CD8-positive, alpha-beta memory T cell (primary cell): ENCODE data around the gene SLC25A29. TPM values are rescaled to one million over a fixed set of nuclear protein-coding genes. Genes with fewer than 3 reads are reported as not detected.
A peak's percentile ranks its signal among the peaks of the same experiment; 100 is the strongest.
"Not testable (repeated sequence)": the region's sequence is repeated elsewhere in the genome, so short reads cannot be mapped to it uniquely, and the experiment has no call there.

ENCODE experiments used
- CTCF ChIA-PET: fragments of 350-600 bp; sonication (Branson Sonifier 250); formaldehyde crosslinking; loops from one replicate; lab custom pipeline; 2021; ENCODE audit warnings: antibody characterized with exemption; lab: Charles Lee
- POLR2A ChIA-PET: fragments of 350-600 bp; sonication (Branson Sonifier 250); formaldehyde crosslinking; loops from one replicate; lab custom pipeline; 2021; ENCODE audit warnings: antibody characterized with exemption; lab: Charles Lee
- DNase-seq, 5 donors: peaks; one replicate each; pipeline versions ENCODE4 v3.0.0 to v3.0.0-alpha.2; 2020 to 2022; ENCODE audit warnings: mixed read lengths in 1 of 5
- H3K27ac ChIP-seq: one replicate; pipeline ENCODE4 v1.7.0; 2013; ENCODE audit warnings: low read depth, mild to moderate bottlenecking, low read length, moderate library complexity
- H3K27me3 ChIP-seq: 2 replicates; pipeline ENCODE4 v1.7.0; 2013; ENCODE audit warnings: low read length, mild to moderate bottlenecking; ENCODE audit not compliant: insufficient read depth, poor library complexity, severe bottlenecking
- H3K36me3 ChIP-seq: 2 replicates; pipeline ENCODE4 v1.7.0; 2013; ENCODE audit warnings: mild to moderate bottlenecking, low read length, moderate library complexity; ENCODE audit not compliant: insufficient read depth
- H3K4me1 ChIP-seq: 2 replicates; pipeline ENCODE4 v1.7.0; 2013; ENCODE audit warnings: mild to moderate bottlenecking, low read length, moderate library complexity; ENCODE audit not compliant: insufficient read depth
- H3K4me3 ChIP-seq: 2 replicates; pipeline ENCODE4 v1.7.0; 2013; ENCODE audit warnings: mild to moderate bottlenecking, low read length
- H3K9me3 ChIP-seq: 2 replicates; pipeline ENCODE4 v1.7.0; 2013; ENCODE audit warnings: mild to moderate bottlenecking, low read length
- H3K27ac Mint-ChIP-seq, 8 donors: one replicate each; pipeline ENCODE4 v1.8.0; 2020 to 2021; ENCODE audit warnings: mixed read lengths in 8 of 8, mild to moderate bottlenecking in 6 of 8, inconsistent platforms in 3 of 8, moderate library complexity in 3 of 8
- H3K27me3 Mint-ChIP-seq, 2 donors: one replicate each; pipeline ENCODE4 v1.8.0; 2020 to 2021; ENCODE audit warnings: mixed read lengths in 2 of 2, mild to moderate bottlenecking in 1 of 2, moderate library complexity in 1 of 2
- H3K36me3 Mint-ChIP-seq, 3 donors: one replicate each; pipeline ENCODE4 v1.8.0; 2020 to 2021; ENCODE audit warnings: mixed read lengths in 3 of 3, inconsistent platforms in 1 of 3, mild to moderate bottlenecking in 1 of 3
- H3K4me1 Mint-ChIP-seq, 3 donors: one replicate each; pipeline ENCODE4 v1.8.0; 2020 to 2021; ENCODE audit warnings: mixed read lengths in 3 of 3, inconsistent platforms in 1 of 3, mild to moderate bottlenecking in 1 of 3
- H3K4me3 Mint-ChIP-seq, 7 donors: one replicate each; pipeline ENCODE4 v1.8.0; 2020 to 2021; ENCODE audit warnings: mixed read lengths in 7 of 7, mild to moderate bottlenecking in 6 of 7, moderate library complexity in 4 of 7, inconsistent platforms in 2 of 7
- H3K9me3 Mint-ChIP-seq, 5 donors: one replicate each; pipeline ENCODE4 v1.8.0; 2020 to 2022; ENCODE audit warnings: mixed read lengths in 5 of 5, mild to moderate bottlenecking in 3 of 5, moderate library complexity in 2 of 5, inconsistent platforms in 1 of 5
- polyA plus RNA-seq: library from polyadenylated mRNA; unstranded; fragments of 300-500 nt; fragmentation: Illumina TruSeq; gene quantifications from one replicate; pipeline ENCODE4 v1.2.3, GENCODE V29; 2021
- total RNA-seq, 2 experiments: library from RNA; stranded (reverse); gene quantifications; one replicate each; pipeline ENCODE4 v1.2.3, GENCODE V29; 2021

The SLC25A29 gene
- total and polyA plus RNA-seq, 3 experiments from 2014 or later = 7.0 to 10.5 (median 10.4) TPM

- no peak overlapping the region for H3K27ac ChIP-seq
- H3K4me3 ChIP-seq = no peak overlapping the region
- no peaks in the 10 kb centered on the region for H3K4me1 ChIP-seq
- H3K9me3 ChIP-seq = no peaks in the 10 kb centered on the region
- H3K27me3 ChIP-seq = no peaks in the 10 kb centered on the region
- no peak for DNase-seq
- CTCF ChIA-PET = interaction anchor here (2.0 kb wide), 1 partner anchor 27 kb away, joined by 8 read pairs; no protein-coding TSS in a partner anchor
- H3K27me3 Mint-ChIP-seq = no peaks in the 10 kb centered on the region
- no peaks in the 10 kb centered on the region for H3K36me3 Mint-ChIP-seq
- no peak overlapping the region for H3K4me3 Mint-ChIP-seq
- peaks cover 7 to 16% (median 12%) of the 10 kb centered on the region in 3 donors for H3K4me1 Mint-ChIP-seq
- POLR2A ChIA-PET = no interaction called here
- H3K36me3 ChIP-seq = no peaks in the 10 kb centered on the region
- peak overlapping the region in 4 of 8 donors; percentile 11 to 91 (median 28) for H3K27ac Mint-ChIP-seq
- no peaks in the 10 kb centered on the region for H3K9me3 Mint-ChIP-seq
These were observed 6.7 kb upstream of the SLC25A29 start for GRCh38 chr14:100312877-100313400.

- Mint-ChIP-seq H3K4me1 (peaks cover 6 to 17% (median 12%) of the 10 kb centered on the region in 3 donors), H3K4me3 (peak overlapping the region in 1 of 7 donors; percentile 70), H3K27ac (peak overlapping the region in 4 of 8 donors; percentile 11 to 91 (median 28))
- H3K9me3 Mint-ChIP-seq, H3K4me1 ChIP-seq, H3K27me3 ChIP-seq, H3K4me3 ChIP-seq, H3K27ac ChIP-seq, DNase-seq, POLR2A ChIA-PET, H3K36me3 ChIP-seq, H3K9me3 ChIP-seq, H3K36me3 Mint-ChIP-seq, H3K27me3 Mint-ChIP-seq: not testable (repeated sequence)
- CTCF ChIA-PET = interaction anchor here (2.0 kb wide), 1 partner anchor 27 kb away, joined by 8 read pairs; no protein-coding TSS in a partner anchor
These were observed 6.0 kb upstream of the SLC25A29 start for GRCh38 chr14:100312110-100312876.

DNA sequence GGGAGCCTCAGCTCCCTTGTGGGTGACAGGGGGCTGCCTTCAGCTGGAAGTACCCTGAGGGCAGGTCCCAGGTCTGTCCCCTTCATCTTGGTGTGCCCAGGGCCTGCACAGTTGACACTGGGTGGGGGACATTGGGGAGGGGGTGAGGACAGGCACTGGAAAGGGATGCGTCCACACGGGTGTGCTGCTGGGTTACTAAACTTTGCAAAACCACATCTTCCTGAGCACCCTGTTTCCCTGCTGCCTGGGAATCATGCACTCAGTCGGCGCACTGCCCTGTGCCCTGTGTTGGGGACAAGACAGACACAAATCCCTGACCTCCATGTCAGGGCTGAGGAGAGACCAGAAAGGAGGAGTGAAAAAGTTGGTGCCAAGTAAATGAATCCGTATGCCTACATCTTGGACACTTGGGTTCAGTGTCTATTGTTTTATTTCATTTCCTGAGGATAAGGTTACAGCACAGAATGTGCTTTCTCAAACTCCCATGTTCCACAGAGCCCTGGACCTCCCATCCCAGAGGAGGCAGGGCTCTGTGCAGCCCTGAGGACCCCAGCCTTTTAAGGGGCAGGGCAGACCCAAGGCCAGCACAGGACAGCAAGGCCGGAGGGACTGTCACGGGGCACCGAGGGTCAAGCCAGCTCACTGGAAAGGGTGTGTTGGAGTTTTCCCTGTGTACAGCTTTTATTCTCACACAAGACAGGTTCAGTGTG is 2.9 kb upstream of the SLC25A29 start:
- no peaks in the 10 kb centered on the region for H3K9me3 ChIP-seq
- H3K36me3 ChIP-seq = no peaks in the 10 kb centered on the region
- POLR2A ChIA-PET = interaction anchor here (0.9 kb wide), 1 partner anchor 24 kb away, joined by 3 read pairs; no protein-coding TSS in a partner anchor
- CTCF ChIA-PET = interaction anchor here (1.3 to 1.6 kb wide), 2 partner anchors 23 to 69 kb away, joined by 4 read pairs; no protein-coding TSS in a partner anchor
- Mint-ChIP-seq H3K9me3 (no peaks in the 10 kb centered on the region), H3K36me3 (no peaks in the 10 kb centered on the region), H3K27ac (peak overlapping the region in 1 of 8 donors; percentile 52), H3K4me1 (peaks cover 13 to 30% (median 21%) of the 10 kb centered on the region in 3 donors), H3K27me3 (peaks cover 0 to 4% of the 10 kb centered on the region in 2 donors), H3K4me3 (peak overlapping the region in 1 of 7 donors; percentile 15)
- H3K27ac ChIP-seq = no peak overlapping the region
- peaks cover 16% of the 10 kb centered on the region for H3K4me1 ChIP-seq
- DNase-seq = no peak
- H3K27me3 ChIP-seq = no peaks in the 10 kb centered on the region
- H3K4me3 ChIP-seq = no peak overlapping the region

DNA sequence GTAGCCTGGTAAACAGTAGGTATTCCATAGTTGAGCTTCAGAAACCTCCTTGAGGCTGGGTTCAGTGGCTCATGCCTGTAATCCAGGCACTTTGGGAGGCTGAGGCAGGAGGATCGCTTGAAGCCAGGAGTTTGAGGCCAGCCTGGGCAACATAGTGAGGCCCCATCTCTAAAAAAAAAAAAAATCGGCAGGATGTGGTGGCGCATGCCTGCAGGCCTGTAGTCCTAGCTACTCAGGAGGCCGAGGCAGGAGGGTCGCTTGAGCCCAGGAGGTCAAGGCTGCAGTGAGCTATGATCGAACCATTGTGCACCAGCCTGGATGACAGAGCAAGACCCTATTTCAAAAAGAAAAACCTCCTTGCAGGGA is 2.2 kb upstream of the SLC25A29 start:
- H3K4me1 Mint-ChIP-seq = peaks cover 13 to 30% (median 22%) of the 10 kb centered on the region in 3 donors
- not testable (repeated sequence) for H3K9me3 ChIP-seq, H3K27me3 ChIP-seq, H3K36me3 Mint-ChIP-seq, H3K36me3 ChIP-seq, H3K9me3 Mint-ChIP-seq, DNase-seq, H3K27ac ChIP-seq, H3K27me3 Mint-ChIP-seq, H3K4me3 ChIP-seq
- H3K4me1 ChIP-seq = peaks cover 16% of the 10 kb centered on the region
- peak overlapping the region in 5 of 7 donors; percentile 21 to 58 (median 35) for H3K4me3 Mint-ChIP-seq
- H3K27ac Mint-ChIP-seq = peak overlapping the region in 3 of 8 donors; percentile 26 to 72 (median 38)
- POLR2A ChIA-PET = interaction anchor here (0.9 kb wide), 1 partner anchor 23 kb away, joined by 3 read pairs; no protein-coding TSS in a partner anchor
- CTCF ChIA-PET = interaction anchor here (1.6 kb wide), 1 partner anchor 68 kb away, joined by 4 read pairs; no protein-coding TSS in a partner anchor

DNA sequence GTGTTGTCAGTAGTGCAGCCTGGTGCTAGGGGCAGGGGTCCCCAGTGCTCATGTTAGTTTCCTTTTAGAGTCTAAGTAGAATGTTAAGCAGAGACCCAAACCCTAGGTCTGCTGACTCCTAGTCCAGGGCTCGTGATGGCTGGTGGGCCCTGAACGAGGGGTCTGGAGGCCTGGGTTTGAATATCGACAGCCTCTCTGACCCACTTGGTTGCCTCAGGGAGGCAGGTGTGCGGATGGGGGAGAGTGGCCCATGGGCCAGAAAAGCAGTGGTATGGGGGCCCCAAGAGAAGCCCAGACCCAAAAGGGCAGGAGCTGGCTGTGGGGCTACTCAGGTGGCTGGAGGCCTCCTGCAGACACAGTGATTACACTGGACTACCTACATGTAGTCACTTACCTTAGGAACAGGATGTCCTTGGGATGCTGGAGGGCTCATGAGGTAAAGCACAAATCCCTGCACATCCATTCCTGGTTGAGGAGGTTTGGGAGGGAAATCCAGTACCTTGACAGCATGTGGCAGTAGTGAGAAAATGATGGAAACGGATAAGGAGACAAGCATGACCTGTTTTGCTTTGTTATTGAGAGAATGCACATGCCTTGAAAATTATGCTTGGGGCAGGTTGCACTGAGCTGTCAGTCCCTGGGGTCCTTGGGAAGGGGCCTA is 1.7 kb upstream of the SLC25A29 start:
- Mint-ChIP-seq H3K9me3 (no peaks in the 10 kb centered on the region), H3K4me3 (peak overlapping the region; percentile 74 to 85 (median 80)), H3K27ac (peak overlapping the region in 3 of 8 donors; percentile 26 to 72 (median 38)), H3K4me1 (peaks cover 13 to 30% (median 26%) of the 10 kb centered on the region in 3 donors), H3K27me3 (peaks cover 0 to 4% of the 10 kb centered on the region in 2 donors), H3K36me3 (no peaks in the 10 kb centered on the region)
- Histone ChIP-seq H3K27ac (no peak overlapping the region), H3K4me3 (no peak overlapping the region), H3K27me3 (no peaks in the 10 kb centered on the region), H3K36me3 (no peaks in the 10 kb centered on the region), H3K9me3 (no peaks in the 10 kb centered on the region), H3K4me1 (peaks cover 16% of the 10 kb centered on the region)
- no peak for DNase-seq
- ChIA-PET POLR2A (interaction anchor here (0.9 kb wide), 1 partner anchor 23 kb away, joined by 3 read pairs; no protein-coding TSS in a partner anchor), CTCF (interaction anchor here (1.6 kb wide), 1 partner anchor 67 kb away, joined by 4 read pairs; no protein-coding TSS in a partner anchor)

- no peaks in the 10 kb centered on the region for H3K36me3 Mint-ChIP-seq
- Histone ChIP-seq H3K36me3 (no peaks in the 10 kb centered on the region), H3K4me3 (peak overlapping the region; percentile 43), H3K9me3 (no peaks in the 10 kb centered on the region), H3K27ac (no peak overlapping the region), H3K4me1 (peaks cover 16% of the 10 kb centered on the region), H3K27me3 (no peaks in the 10 kb centered on the region)
- POLR2A ChIA-PET = interaction anchor here (1.3 kb wide), 1 partner anchor 85 kb away, joined by 4 read pairs; no protein-coding TSS in a partner anchor
- H3K9me3 Mint-ChIP-seq = no peaks in the 10 kb centered on the region
- no peak for DNase-seq
- CTCF ChIA-PET = interaction anchor here (1.6 kb wide), 1 partner anchor 67 kb away, joined by 4 read pairs; no protein-coding TSS in a partner anchor
- H3K27ac Mint-ChIP-seq = peak overlapping the region in 2 of 8 donors; percentile 57 to 58
- H3K4me1 Mint-ChIP-seq = peaks cover 10 to 22% (median 20%) of the 10 kb centered on the region in 3 donors
- peaks cover 0 to 4% of the 10 kb centered on the region in 2 donors for H3K27me3 Mint-ChIP-seq
- H3K4me3 Mint-ChIP-seq = peak overlapping the region; percentile 74 to 85 (median 80)
These were observed 938 bp upstream of the SLC25A29 start for GRCh38 chr14:100306998-100307765.
